Measurements from ENCODE around the gene FGF5.
"Not testable (repeated sequence)": the region's sequence is repeated elsewhere in the genome, so short reads cannot be mapped to it uniquely, and the experiment has no call there.

The FGF5 gene

DNA sequence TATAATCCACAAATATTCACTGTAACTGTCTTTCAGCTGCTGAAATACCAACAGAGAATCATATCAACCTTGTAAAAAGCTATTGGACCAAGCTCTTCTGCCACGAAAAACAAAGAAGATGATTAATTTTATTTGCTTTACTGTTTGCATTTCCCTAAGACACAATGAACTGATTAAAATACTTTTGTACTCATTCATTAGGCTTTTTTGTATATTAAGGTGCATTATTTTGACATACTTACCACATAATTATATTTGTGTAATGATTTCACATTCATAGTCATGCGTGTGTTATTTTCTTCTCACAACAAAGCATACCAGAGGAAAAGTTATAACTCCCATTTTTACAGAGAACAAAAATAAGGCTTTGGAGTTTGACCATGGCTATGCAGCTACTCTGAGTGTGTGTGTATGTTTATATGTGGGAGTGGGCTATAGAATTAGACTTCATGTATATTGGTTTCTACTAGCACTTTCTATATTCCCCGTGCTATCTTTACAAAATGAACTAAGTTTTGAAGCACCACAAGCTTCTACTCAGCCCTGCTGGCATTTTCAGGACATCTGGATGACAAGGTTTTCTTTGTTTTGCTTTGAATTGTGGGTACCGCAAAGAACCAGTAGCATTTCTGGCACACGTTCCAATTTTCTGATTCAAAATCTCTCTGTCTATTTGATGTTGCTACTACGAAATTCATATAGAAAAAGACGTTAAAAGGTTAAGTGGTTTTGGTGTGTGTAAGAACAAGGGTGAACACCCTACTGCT, 11.0 kb upstream of the FGF5 start:
- no peak for DNase-seq

DNA sequence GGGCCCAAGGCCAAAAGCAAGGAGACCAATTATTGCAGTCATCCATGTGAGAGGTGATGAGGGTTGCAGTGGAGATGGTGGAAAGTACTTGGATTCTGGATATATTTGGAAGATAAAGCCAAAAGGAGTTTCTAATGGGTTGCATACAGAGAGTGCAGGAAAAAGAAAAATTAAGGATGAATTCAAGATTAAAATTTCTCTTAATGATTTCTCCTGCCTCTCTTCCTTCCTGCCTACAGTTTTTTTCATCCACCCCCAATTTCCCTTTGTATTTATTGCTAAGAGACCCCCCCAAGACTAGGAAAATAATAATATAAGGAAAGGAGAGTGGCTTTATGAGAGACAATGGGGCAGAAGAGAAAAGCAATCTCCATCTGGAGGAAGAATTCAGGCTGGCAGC, 8.6 kb upstream of the FGF5 start:
- DNase-seq, result no peak

DNA sequence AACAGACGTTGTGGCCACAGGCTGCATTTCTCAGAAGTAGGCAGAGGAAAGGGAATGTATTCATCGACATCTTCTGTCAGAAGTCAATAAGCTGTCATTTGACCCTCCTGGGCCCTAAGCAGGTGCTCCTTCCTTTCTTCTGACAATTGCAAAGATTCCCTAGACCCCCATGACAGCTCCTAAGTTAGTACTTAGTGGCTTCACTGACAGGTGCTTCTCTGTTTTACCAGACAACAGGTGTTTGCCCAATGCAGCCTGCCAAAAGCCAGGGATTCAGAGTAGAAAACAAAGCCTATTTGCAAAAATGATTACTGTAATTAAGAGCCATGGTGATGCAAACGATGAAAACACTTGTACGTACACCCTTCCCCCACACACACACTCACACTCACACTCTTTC, 7.5 kb upstream of the FGF5 start:
- DNase-seq, result no peak

DNA sequence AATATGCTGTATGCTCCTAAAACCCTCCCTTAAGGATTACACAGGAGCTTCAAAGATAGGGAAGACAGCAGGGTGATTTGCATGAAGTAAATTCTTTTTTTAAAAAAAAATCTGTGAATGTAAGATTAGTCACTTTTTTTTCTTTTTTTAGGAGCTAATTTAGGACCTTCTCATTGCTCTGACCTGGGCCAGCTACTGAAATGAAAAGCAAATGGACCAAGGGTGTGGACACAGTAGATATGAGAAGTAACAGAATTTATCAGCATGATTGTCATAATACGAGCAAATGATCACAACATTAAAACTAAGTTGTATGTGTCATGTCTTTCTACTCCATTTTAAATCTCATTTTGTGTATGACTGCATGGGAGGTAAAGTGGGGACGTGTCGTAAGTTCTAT, 6.6 kb upstream of the FGF5 start:
- DNase-seq, result no peak

DNA sequence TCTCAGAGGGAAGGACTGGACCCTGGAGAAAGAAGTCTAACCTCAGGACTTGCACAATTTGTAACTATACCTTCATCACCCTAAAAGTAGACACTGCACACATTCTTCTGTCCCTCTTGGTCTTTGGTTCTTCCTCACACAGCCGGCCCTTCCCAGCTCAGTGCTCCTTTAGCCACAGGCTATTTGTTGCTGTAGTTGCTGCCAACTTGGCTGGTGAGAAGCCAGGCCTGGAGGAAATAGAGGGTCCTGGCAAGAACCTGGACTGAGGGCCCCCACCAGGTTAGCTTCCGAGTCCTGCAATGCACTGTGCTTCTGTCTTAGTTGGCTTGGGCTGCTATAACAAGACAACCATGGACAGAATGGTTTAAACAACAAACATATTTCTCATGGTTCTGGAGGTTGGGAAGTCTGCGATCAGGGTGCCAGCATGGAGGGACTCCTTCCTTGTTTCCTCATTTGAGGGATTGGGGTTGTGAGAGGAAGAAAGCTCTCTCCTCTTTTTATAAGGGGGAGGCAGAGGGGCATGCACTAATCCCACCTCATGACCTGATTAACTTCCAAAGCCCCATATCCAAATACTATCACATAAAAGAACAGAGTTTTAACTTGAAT, 4.4 kb upstream of the FGF5 start:
- DNase-seq, result no peak

DNA sequence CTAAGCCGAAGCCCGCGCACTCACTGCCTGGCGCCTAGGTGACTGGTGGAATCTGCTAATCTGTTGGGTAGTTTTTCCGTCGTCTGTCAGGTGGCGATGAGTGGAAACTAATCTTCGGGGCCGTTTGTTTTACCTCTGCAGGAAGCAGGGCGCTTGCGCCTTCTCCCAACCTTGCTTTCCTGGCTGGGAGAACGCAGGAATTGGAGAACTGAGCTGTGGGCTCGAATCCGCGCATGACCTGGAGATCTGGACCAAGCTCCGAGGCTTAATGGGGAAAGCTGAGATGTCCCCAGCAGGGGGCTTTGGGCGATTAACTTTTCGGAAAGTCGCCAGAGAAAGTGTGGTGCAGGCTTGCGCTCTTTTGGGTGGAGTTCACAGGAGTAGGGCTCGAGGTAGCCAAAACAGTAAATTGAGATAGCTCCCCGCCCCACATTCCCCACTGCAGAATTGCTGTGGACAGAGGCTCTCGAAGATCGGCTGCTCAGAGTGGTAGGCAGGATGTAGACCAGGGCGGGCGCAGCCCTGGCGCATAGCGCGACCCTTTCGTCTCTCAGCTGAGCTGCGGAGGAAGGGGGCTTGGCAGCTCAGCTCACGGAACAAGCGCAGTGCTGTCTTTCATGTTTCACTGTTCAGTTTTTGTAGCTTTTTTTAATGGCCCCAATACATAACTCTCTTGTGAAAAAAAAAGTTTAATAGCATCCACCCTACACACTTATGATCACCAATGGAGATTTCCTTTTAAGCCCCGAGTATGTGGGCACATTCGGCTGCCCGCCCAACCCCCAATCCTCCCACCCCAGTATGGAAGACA, 2.7 kb upstream of the FGF5 start:
- no peak for DNase-seq

DNA sequence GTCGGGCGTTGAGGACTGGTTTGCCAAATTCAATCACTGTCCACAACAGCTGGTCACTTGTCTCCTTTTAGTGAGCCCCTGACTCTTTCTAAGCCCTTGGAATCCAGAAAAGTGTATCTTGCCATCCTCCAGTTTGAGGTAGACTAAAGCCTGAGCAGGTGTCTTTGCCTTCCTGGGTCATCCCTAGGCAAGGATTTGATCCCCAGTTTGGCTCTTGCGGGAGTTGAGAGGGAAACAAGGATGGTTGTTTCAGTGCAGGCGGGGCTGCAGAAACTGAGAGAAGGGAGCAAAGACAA, 2.2 kb upstream of the FGF5 start:
- no peak for DNase-seq

DNA sequence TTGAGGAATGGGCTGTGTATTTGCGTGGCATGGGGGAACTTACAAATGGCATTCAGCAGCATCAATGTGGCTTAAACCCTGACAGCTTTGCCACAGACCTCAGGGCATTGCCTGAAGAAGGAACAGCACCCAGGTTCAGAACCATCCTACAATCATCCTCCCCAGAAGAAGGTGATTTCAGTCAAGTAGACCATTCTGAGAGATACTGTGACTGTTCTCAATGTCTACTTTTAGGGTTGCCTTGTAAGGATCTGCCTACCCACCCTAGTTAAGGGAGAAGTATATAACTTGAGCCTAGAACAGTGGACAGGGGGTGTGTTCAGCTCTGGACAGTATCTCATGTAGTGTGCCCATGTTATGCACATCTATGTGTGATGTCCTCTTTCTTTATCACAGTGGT, 1.6 kb upstream of the FGF5 start:
- DNase-seq, result no peak

DNA sequence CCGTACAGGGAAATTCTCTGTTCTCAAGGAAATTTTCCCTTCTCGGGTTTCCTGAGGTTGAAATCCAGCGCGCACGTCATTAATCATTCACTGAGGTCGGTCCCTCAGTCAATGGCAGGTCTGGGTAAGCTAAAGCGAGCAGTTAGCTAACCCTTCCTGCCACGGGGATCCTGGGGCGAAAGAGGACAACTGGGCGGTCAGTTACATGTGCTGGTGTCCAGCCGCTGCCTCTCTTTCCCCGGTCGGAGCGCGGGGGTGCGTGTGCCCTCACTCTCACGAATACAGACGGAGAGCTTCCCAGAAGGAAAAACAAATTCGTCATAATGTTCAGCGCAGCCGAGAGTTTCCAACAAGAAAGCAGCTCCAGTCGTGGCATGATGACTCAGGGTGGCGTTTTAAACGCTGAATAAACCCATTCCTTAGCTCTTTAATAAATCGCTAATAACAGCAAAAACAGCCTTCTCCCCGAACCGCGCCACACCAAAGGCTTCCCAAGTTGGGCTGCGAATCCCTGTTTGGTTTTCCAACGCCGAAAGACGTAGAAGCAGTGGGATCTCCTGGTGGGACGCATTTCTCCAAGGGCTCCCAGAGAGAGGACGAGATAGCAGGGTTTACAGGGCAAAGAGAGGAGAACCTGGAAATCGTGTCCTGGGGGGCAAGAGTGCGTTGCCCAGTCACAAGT, 752 bp upstream of the FGF5 start:
- DNase-seq, result no peak

DNA sequence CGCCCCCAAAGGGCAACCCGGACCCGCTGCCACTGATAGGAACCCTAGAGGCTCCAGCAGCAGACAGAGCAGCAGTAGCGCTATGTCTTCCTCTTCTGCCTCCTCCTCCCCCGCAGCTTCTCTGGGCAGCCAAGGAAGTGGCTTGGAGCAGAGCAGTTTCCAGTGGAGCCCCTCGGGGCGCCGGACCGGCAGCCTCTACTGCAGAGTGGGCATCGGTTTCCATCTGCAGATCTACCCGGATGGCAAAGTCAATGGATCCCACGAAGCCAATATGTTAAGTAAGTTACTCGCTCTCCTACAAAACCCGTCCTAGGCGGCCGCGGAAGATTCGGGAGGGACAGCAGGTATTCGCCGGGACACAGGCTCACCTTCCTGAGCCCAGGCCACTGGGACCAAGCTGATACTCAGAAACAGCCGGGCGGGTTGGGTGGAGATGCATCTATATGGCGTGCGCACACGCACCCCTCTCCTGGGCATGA, 477 bp downstream of the FGF5 start:
- no peak for DNase-seq

DNA sequence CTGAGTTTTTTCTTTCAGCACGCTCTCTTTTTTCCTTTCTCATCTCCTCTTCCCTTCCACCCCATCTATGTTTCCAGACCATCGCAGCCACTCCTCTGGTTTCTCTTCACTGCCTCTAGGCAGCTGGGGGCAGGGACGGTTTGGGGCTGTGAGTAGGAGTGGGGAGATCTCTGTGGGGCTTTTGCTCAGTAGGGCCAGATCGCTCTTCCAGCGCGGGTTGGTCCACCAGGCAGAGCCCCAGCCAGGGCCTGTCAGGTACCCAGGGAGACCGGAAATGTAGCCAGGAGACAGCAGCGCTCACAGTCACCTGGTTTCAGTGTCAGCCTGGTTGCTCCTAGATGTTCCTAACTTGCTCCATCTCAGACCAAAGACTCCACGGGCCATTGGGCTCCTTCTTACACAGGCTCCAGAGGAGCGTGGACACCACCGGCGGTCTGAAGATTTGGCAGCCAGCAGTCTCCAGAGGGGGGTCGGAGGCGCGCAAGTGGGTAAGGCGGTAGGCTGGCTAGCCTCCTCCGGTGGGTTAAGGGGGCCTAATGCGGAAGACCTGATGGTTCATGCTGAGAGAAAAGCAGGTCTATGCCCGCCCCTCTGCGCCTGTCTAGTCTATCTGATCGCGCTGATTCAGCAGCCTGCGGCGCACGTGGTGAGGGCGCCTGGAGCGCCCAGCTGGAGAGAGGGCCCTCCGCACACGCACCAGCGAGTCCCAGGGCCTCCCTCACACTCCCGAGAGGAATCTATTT, 1.8 kb downstream of the FGF5 start:
- no peak for DNase-seq

DNA sequence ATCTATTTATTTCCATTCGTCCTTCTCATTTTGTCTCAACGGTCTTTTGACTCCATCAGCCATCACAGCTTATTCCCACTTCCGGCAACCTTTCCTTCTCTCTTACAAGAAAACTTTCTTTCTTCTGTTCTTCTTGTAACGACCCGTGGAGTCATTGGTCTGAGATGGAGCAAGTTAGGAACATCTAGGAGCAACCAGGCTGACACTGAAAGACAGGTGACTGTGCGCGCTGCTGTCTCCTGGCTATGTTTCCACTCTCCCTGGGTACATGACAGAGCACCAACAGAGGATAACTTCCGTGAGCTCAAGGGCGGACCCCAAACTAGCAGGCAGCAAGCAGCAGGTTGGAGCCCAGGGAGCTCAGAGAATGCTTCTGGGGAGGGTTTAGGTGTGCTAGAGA, 2.5 kb downstream of the FGF5 start:
- no peak for DNase-seq

DNA sequence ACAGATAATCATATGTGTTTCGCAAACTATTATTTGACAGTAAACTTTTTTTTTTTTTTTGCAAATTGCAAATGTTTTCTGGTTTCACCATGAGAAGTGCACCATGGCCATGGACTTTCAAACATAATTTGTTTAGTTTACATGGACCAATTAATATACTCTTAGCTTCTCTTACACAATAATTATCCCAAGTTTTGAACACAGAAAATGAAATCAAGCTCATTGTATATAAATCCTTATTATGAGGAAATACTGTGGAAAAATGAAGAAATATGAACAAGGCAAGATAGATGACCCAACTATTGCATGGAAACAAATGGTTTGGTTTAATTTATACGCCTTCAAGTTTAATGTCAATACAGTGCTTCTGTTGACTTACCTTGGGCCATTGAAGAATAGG, 3.9 kb downstream of the FGF5 start:
- DNase-seq, result no peak

DNA sequence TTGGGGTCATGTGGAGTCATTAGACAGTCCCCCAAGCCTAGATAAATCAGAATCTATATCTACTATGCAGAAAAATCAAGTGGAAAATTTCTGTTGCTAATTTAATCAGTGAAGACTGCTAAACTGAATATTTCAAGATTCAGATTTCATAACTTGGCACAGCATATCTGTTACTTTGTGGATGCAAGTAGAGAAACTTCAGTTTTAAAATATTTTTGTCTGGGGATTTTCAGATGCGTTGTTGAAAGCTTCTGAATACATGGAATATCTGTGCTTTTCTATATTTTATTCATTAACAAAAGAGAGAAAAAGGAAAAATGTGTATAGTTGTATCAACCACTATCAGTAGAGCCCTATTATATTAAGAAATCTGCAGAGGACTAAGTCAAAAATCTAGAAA, 4.4 kb downstream of the FGF5 start:
- no peak for DNase-seq

DNA sequence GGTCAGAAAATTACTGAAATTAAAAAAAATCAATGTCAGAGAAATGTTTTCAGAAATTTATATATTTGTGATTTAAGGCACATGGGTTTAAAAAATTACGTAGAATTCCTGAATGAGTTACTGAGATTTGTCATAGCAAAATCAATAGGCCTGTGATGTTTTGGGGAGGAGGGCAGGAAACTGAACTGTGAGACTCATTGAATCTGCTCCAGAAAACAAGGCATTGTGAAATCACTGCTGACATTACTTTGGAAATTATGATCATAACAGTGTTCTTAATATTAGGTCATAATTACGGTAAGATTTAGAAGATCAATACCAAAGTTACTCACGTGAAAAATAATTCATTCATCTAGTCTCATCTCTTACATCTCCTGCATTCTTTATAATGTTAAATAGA, 5.3 kb downstream of the FGF5 start:
- no peak for DNase-seq

DNA sequence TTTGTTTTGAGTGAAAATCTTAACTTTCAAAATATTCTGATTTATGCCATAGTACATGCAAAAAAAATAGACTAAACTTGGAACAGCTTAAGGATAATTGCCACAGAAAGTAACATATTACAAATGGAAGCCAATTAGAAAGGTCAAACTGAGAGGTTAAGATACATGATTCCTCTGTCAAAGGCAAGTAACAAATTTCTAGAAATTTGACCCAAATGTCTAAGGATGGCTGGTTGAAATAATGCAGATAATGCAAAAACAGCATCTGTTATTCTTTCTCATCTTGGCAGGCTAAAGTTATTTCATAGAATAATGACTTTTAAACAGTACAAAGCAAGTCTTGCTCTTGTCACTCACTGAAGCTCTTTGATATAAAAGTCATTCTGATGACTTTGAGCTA, 10.5 kb downstream of the FGF5 start:
- DNase-seq, result no peak

DNA sequence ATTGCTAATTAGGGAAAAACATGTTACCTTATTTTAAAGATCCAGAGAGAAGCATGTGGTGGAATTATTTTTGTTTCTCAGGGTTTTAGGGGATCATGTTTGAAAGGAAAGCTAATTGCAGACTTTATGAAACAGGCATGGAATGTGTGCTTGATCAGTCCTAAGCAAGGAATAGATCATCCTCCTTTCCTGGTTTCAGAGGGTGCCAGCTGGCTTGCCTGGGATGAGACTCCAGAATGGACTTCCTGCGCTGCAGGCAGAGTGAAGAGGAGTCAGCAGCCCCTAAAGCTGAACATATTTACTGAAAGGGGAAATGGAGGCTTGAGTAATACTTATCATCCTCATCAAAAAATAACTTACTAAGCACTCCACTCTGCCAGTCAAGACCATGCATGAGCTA, 13.3 kb downstream of the FGF5 start:
- no peak for DNase-seq

DNA sequence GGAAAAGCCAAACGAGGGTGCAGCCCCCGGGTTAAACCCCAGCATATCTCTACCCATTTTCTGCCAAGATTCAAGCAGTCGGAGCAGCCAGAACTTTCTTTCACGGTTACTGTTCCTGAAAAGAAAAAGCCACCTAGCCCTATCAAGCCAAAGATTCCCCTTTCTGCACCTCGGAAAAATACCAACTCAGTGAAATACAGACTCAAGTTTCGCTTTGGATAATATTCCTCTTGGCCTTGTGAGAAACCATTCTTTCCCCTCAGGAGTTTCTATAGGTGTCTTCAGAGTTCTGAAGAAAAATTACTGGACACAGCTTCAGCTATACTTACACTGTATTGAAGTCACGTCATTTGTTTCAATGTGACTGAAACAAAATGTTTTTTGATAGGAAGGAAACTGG, 20.0 kb downstream of the FGF5 start:
- no peak for DNase-seq

DNA sequence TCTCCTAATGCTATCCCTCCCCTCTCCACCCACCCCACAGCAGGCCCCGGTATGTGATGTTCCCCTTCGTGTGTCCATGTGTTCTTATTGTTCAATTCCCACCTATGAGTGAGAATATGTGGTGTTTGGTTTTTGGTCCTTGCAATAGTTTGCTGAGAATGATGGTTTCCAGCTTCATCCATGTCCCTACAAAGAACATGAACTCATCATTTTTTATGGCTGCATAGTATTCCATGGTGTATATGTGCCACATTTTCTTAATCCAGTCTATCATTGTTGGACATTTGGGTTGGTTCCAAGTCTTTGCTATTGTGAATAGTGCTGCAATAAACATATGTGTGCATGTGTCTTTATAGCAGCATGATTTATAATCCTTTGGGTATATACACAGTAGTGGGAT, 24.2 kb downstream of the FGF5 start:
- not testable (repeated sequence) for DNase-seq

DNA sequence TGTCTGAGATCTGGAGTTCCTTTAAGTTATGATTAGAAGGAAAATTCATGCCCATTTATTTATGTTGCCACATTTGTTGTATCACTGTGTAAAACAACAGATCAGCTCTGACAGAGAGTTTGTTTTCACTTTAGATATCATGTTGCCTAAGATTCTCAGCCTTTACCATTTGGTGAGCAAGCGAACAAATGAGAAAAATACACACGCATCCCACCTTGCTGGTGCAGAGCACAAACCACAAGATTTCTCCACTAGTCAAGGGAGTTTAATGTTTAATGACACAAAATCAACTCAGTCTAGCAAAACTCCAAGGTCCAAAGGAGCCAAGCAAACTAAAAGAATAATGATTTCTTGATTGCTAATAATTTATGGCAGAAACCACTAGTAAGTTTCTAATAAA, 27.7 kb downstream of the FGF5 start:
- DNase-seq, result no peak

DNA sequence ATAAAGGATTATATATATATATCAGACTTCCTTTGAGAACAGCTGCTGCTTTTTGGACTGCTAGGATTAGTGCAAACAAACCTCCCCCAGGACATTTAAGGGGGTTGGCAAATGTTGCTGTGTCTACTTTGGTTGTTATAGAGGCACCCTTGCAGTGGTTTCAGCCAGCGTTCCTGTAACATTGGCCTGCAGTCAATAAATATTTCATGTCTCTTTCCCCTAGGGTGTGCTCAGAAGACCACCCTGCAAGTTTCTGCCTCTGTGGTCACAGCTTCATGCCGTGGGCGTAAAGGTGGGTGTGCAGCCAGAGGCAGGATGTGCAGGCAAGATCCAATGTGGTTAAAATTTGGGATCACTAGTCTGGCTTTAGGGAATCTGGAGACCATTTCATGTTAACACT, 28.9 kb downstream of the FGF5 start:
- DNase-seq, result no peak

DNA sequence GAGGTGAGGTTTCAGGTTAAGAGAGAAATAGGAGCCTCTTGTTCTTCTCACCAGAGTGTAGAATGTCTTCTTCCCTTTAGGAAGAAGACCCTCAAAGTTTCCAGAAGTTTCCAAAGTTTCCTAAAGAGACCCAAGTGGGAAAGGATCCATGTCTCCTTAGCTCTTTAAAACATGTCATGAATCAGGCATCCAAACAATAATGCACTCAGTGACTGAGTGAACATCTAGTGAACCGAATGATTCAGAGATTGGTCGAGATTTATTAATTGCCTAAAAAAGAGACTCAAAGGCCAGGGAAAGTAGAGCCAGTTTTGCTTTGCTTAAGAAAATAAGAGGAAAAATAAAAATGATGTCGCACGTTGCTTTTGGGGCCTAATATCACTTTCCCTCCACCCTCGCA, 29.4 kb downstream of the FGF5 start:
- no peak for DNase-seq

DNA sequence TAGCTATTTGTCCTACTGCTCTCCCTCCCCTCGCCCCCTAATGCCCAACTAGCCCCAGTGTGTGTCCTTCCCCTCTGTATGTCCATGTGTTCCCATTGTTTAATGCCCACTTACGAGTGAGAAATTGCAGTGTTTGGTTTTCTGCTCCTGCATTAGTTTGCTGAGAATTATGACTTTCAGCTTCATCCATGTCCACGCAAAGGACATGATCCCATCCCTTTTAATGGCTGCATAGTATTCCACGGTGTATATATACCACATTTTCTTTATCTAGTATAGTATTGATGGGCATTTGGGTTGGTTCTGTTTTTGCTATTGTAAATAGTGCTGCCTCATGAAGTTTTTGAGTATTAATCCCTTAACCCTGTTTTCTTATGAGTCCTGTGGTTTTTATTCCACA, 35.4 kb downstream of the FGF5 start:
- no peak for DNase-seq

Data from activated CD4-positive, alpha-beta T cell treated with anti-CD3 and anti-CD28 coated beads, Interleukin-2, amount 50 U/mL, for 1 hour (primary cell).